Liver (tissue), 3 donors: ENCODE measurements around the gene SMG6.

Source experiments
- CTCF ChIP-seq: fragments of 150-350 bp; IDR thresholded peaks from 2 replicates; pipeline ENCODE4 v1.5.1; 2017; ENCODE audit warnings: improper control_type of control experiment, low read depth, low read length; ENCODE audit not compliant: missing input control
- JUND ChIP-seq, 2 donors: IDR thresholded peaks; 2 replicates each; pipeline ENCODE4 v1.6.1; 2016; ENCODE audit warnings: antibody characterized with exemption in 2 of 2
- RAD21 ChIP-seq, 2 donors: IDR thresholded peaks; 2 replicates each; pipeline ENCODE4 v1.6.1; 2016; ENCODE audit warnings: antibody characterized with exemption in 2 of 2, mild to moderate bottlenecking in 2 of 2
- TAF1 ChIP-seq: conservative IDR thresholded peaks from 2 replicates; pipeline ENCODE4 v1.6.1; 2016; ENCODE audit warnings: antibody characterized with exemption, mild to moderate bottlenecking
- donor health status: healthy.
- donor health status: healthy.

GRCh38 chr17:2215616-2216364 is 87.8 kb downstream of the SMG6 start:
- TF ChIP-seq CTCF (no peak), TAF1 (no peak), RAD21 (IDR thresholded peaks at IDR 0.05) (no peak), JUND (IDR thresholded peaks at IDR 0.05) (no peak)
